HEK293 (cell line): ENCODE results near the gene BIRC7.

ENCODE experiments used
- CTCF ChIA-PET: fragments of 350-600 bp; formaldehyde crosslinking; extraction: SDS; loops from one replicate; lab custom pipeline; 2021; ENCODE audit warnings: antibody characterized with exemption; lab: Yijun Ruan, JAX
- POLR2A ChIA-PET: fragments of 300-600 bp; formaldehyde crosslinking; extraction: SDS; loops from one replicate; lab custom pipeline; 2020; ENCODE audit warnings: antibody characterized with exemption, inconsistent platforms; lab: Yijun Ruan, JAX
- H3K27ac ChIP-seq: fragments of 200-500 bp; sonication (Bioruptor generic); 2 replicates; pipeline ENCODE4 v1.5.1; 2014; ENCODE audit warnings: low read depth, low read length, control low read depth, inconsistent platforms; ENCODE audit errors: extremely low read depth
- H3K36me3 ChIP-seq, 2 experiments: fragments of 200-500 bp in 1 of 2; sonication (Bioruptor generic) in 1 of 2; 1 replicate in 1 of 2; 2 replicates in 1 of 2; pipeline ENCODE4 v1.5.1; 2014 to 2017; ENCODE audit warnings: inconsistent platforms in 2 of 2, low read length in 2 of 2; ENCODE audit not compliant: control insufficient read depth in 2 of 2, insufficient read depth in 1 of 2
- H3K4me1 ChIP-seq: fragments of 200-500 bp; sonication (Bioruptor generic); 2 replicates; pipeline ENCODE4 v1.5.1; 2014; ENCODE audit warnings: mild to moderate bottlenecking, low read length, inconsistent platforms; ENCODE audit not compliant: control insufficient read depth, insufficient read depth
- H3K4me3 ChIP-seq: 2 replicates; pipeline ENCODE4 v1.5.1; 2011; ENCODE audit warnings: low read depth, mild to moderate bottlenecking, control low read depth, low read length, moderate library complexity
- H3K9me3 ChIP-seq: fragments of 200-500 bp; sonication (Bioruptor generic); 2 replicates; pipeline ENCODE4 v1.5.1; 2014; ENCODE audit warnings: low read depth, low read length, inconsistent platforms; ENCODE audit not compliant: control insufficient read depth, insufficient read depth
- HOXA7 ChIP-seq: sonication (generic); formaldehyde crosslinking; IDR thresholded peaks from 2 replicates; pipeline ENCODE4 v1.8.1; 2022; ENCODE audit warnings: missing genetic modification reagents, borderline replicate concordance
- HOXC10 ChIP-seq: sonication (generic); formaldehyde crosslinking; IDR thresholded peaks from 2 replicates; pipeline ENCODE4 v1.8.1; 2023; ENCODE audit warnings: mild to moderate bottlenecking, missing genetic modification reagents
- SCRT2 ChIP-seq: fragments of 450-650 bp; formaldehyde crosslinking; IDR thresholded peaks from 2 replicates; pipeline ENCODE4 v1.5.1; 2016; ENCODE audit warnings: missing biosample characterization, missing genetic modification characterization
- TRIM28 ChIP-seq: IDR thresholded peaks from 2 replicates; pipeline ENCODE4 v1.6.1; 2011; ENCODE audit warnings: low read length, control low read depth, borderline replicate concordance
- ZBTB1 ChIP-seq: fragments of 450-650 bp; formaldehyde crosslinking; IDR thresholded peaks from 2 replicates; pipeline ENCODE4 v1.5.1; 2016; ENCODE audit warnings: missing biosample characterization, missing genetic modification characterization
- ZBTB17 ChIP-seq: fragments of 450-650 bp; formaldehyde crosslinking; IDR thresholded peaks from 2 replicates; pipeline ENCODE4 v1.5.1; 2016; ENCODE audit warnings: missing biosample characterization, missing genetic modification characterization
- ZIC2 ChIP-seq: fragments of 450-650 bp; formaldehyde crosslinking; IDR thresholded peaks from 2 replicates; pipeline ENCODE4 v1.5.1; 2016; ENCODE audit warnings: missing biosample characterization, missing genetic modification characterization
- ZNF114 ChIP-seq: fragments of 450-650 bp; formaldehyde crosslinking; IDR thresholded peaks from 2 replicates; pipeline ENCODE4 v1.5.0; 2017; ENCODE audit warnings: missing biosample characterization, missing genetic modification characterization
- ZNF214 ChIP-seq: fragments of 450-650 bp; formaldehyde crosslinking; IDR thresholded peaks from 2 replicates; pipeline ENCODE4 v1.5.1; 2017; ENCODE audit warnings: missing biosample characterization, mild to moderate bottlenecking, missing genetic modification characterization, borderline replicate concordance
- ZNF239 ChIP-seq: fragments of 450-650 bp; formaldehyde crosslinking; IDR thresholded peaks from 2 replicates; pipeline ENCODE4 v1.5.1; 2016; ENCODE audit warnings: missing biosample characterization, missing genetic modification characterization
- ZNF248 ChIP-seq: fragments of 450-650 bp; formaldehyde crosslinking; IDR thresholded peaks from 2 replicates; pipeline ENCODE4 v1.5.1; 2017; ENCODE audit warnings: missing biosample characterization, missing genetic modification characterization
- ZNF423 ChIP-seq: fragments of 450-650 bp; formaldehyde crosslinking; IDR thresholded peaks from 2 replicates; pipeline ENCODE4 v1.5.1; 2016; ENCODE audit warnings: missing biosample characterization, missing genetic modification characterization
- ZNF501 ChIP-seq: fragments of 450-650 bp; formaldehyde crosslinking; IDR thresholded peaks from 2 replicates; pipeline ENCODE4 v1.5.1; 2016; ENCODE audit warnings: missing biosample characterization, missing genetic modification characterization
- ZNF544 ChIP-seq: fragments of 450-650 bp; formaldehyde crosslinking; IDR thresholded peaks from 2 replicates; pipeline ENCODE4 v1.5.0; 2017; ENCODE audit warnings: missing biosample characterization, missing genetic modification characterization
- ZNF548 ChIP-seq: fragments of 450-650 bp; formaldehyde crosslinking; IDR thresholded peaks from 2 replicates; pipeline ENCODE4 v1.5.1; 2016; ENCODE audit warnings: missing biosample characterization, missing genetic modification characterization
- ZNF561 ChIP-seq: fragments of 450-650 bp; IDR thresholded peaks from 2 replicates; pipeline ENCODE4 v1.5.1; 2018; ENCODE audit warnings: missing biosample characterization, missing genetic modification characterization, borderline replicate concordance
- ZNF610 ChIP-seq: fragments of 450-650 bp; formaldehyde crosslinking; IDR thresholded peaks from 2 replicates; pipeline ENCODE4 v1.5.1; 2016; ENCODE audit warnings: missing biosample characterization, missing genetic modification characterization, borderline replicate concordance
- ZNF629 ChIP-seq: fragments of 450-650 bp; formaldehyde crosslinking; IDR thresholded peaks from 2 replicates; pipeline ENCODE4 v1.5.1; 2017; ENCODE audit warnings: missing biosample characterization, missing genetic modification characterization
- ZNF76 ChIP-seq: fragments of 450-650 bp; formaldehyde crosslinking; IDR thresholded peaks from 2 replicates; pipeline ENCODE4; 2016; ENCODE audit warnings: low read depth, missing biosample characterization, missing genetic modification characterization, borderline replicate concordance
- TF ChIP-seq, protein P1 (sequence below): fragments of 450-650 bp; formaldehyde crosslinking; IDR thresholded peaks from 2 replicates; pipeline ENCODE4 v1.5.1; 2016; ENCODE audit warnings: missing biosample characterization, missing genetic modification characterization
- TF ChIP-seq, protein P2 (sequence below): fragments of 450-650 bp; IDR thresholded peaks from 2 replicates; pipeline ENCODE4 v1.5.1; 2018; ENCODE audit warnings: missing biosample characterization, mild to moderate bottlenecking, missing genetic modification characterization
- TF ChIP-seq, protein P3 (sequence below): fragments of 450-650 bp; formaldehyde crosslinking; IDR thresholded peaks from 2 replicates; pipeline ENCODE4 v1.5.1; 2016; ENCODE audit warnings: missing biosample characterization, missing genetic modification characterization
- TF ChIP-seq, protein P4 (sequence below): fragments of 450-650 bp; formaldehyde crosslinking; IDR thresholded peaks from 2 replicates; pipeline ENCODE4 v1.5.1; 2016; ENCODE audit warnings: missing biosample characterization, missing genetic modification characterization
- TF ChIP-seq, protein P5 (sequence below): sonication (generic); formaldehyde crosslinking; IDR thresholded peaks from 2 replicates; pipeline ENCODE4 v1.8.1; 2022; ENCODE audit warnings: mild to moderate bottlenecking, moderate library complexity, missing genetic modification reagents
- TF ChIP-seq, protein P6 (sequence below): fragments of 450-650 bp; formaldehyde crosslinking; IDR thresholded peaks from 2 replicates; pipeline ENCODE4 v1.5.1; 2016; ENCODE audit warnings: missing biosample characterization, missing genetic modification characterization

Gene BIRC7

DNA sequence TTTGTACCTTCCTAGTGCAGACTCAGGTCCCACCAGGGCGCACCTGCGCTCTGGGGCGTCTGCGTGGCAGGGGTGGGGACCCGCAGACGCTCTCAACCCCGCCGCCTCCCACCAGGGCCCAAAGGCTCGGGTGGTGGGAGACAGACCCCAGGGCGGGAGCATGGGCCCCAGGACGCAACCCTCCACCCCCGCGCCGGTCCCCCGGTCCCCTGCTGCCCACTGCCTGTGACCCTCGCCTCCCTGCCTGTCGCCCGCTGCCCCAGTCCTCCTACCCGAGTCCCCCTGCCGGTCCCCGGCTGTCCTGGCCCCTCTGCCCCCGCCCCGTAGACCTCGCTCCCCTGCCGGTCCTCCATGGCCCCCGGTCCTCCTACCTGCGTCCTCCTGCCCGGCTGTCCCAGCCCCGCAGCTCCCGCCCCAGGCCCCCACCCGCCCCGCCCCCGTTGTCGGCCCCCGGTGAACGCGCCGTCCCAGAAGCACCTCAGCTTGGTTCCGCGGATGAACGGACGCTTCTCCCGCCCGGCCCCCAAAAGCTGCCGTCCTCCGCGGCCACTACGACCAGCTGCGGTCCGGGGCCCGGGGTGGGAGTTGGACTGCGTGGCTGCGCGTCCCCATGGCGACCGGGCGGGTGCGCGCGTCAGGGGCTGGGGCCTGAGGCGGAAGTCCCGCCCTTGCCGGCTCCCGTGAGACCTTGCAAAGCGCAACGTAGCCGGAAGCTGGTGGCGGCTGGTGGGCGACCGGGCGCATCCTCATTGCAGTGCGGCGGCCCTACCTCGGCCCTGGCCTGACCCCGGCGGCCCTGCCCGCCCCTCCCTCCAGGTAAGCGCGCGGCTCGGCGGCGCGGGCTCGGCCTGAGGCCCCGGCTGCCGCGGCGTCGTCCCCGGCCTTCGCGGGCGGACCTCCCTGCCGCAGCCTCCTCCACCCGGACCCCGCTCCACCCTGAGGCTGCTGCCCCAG lies 36.7 kb downstream of the BIRC7 start, which contains the start of gene ARFGAP1 (continued):
- no peak for TF ChIP-seq ZNF423 (tag by site-specific recombination)
- no peak for TF ChIP-seq ZNF610 (tag by site-specific recombination)
- no peak for TF ChIP-seq ZBTB17 (tag by site-specific recombination)
- TF ChIP-seq TRIM28: no peak
- TF ChIP-seq, protein P1, sequence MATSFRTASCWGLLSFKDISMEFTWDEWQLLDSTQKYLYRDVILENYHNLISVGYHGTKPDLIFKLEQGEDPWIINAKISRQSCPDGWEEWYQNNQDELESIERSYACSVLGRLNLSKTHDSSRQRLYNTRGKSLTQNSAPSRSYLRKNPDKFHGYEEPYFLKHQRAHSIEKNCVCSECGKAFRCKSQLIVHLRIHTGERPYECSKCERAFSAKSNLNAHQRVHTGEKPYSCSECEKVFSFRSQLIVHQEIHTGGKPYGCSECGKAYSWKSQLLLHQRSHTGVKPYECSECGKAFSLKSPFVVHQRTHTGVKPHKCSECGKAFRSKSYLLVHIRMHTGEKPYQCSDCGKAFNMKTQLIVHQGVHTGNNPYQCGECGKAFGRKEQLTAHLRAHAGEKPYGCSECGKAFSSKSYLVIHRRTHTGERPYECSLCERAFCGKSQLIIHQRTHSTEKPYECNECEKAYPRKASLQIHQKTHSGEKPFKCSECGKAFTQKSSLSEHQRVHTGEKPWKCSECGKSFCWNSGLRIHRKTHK: no peak
- no peak for TF ChIP-seq HOXC10 (CRISPR knock-in tag)
- no peak for TF ChIP-seq ZNF548 (tag by site-specific recombination)
- TF ChIP-seq, protein P2, sequence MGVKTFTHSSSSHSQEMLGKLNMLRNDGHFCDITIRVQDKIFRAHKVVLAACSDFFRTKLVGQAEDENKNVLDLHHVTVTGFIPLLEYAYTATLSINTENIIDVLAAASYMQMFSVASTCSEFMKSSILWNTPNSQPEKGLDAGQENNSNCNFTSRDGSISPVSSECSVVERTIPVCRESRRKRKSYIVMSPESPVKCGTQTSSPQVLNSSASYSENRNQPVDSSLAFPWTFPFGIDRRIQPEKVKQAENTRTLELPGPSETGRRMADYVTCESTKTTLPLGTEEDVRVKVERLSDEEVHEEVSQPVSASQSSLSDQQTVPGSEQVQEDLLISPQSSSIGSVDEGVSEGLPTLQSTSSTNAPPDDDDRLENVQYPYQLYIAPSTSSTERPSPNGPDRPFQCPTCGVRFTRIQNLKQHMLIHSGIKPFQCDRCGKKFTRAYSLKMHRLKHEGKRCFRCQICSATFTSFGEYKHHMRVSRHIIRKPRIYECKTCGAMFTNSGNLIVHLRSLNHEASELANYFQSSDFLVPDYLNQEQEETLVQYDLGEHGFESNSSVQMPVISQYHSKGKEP (tag by site-specific recombination): no peak
- no peak for TF ChIP-seq ZNF239 (tag by site-specific recombination)
- TF ChIP-seq, protein P3, sequence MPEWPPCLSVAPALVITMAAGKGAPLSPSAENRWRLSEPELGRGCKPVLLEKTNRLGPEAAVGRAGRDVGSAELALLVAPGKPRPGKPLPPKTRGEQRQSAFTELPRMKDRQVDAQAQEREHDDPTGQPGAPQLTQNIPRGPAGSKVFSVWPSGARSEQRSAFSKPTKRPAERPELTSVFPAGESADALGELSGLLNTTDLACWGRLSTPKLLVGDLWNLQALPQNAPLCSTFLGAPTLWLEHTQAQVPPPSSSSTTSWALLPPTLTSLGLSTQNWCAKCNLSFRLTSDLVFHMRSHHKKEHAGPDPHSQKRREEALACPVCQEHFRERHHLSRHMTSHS (tag by site-specific recombination): no peak
- TF ChIP-seq ZIC2: 0 out of 2 replicates have a peak, but pooled peaks have one; percentile 17
- TF ChIP-seq ZNF214 (tag by site-specific recombination): no peak
- TF ChIP-seq ZNF76: peak; percentile 91
- TF ChIP-seq, protein P4, sequence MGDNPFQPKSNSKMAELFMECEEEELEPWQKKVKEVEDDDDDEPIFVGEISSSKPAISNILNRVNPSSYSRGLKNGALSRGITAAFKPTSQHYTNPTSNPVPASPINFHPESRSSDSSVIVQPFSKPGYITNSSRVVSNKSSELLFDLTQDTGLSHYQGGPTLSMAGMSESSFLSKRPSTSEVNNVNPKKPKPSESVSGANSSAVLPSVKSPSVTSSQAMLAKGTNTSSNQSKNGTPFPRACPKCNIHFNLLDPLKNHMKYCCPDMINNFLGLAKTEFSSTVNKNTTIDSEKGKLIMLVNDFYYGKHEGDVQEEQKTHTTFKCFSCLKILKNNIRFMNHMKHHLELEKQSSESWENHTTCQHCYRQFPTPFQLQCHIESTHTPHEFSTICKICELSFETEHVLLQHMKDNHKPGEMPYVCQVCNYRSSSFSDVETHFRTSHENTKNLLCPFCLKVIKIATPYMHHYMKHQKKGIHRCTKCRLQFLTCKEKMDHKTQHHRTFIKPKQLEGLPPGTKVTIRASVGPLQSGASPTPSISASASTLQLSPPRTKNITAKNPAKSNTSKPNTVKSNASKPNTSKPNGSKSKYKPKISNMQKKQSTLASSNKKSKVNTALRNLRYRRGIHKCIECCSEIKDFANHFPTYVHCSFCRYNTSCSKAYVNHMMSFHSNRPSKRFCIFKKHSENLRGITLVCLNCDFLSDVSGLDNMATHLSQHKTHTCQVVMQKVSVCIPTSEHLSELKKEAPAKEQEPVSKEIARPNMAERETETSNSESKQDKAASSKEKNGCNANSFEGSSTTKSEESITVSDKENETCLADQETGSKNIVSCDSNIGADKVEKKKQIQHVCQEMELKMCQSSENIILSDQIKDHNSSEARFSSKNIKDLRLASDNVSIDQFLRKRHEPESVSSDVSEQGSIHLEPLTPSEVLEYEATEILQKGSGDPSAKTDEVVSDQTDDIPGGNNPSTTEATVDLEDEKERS (tag by site-specific recombination): no peak
- no peak for TF ChIP-seq ZNF114 (tag by site-specific recombination)
- TF ChIP-seq ZBTB1 (tag by site-specific recombination): no peak
- no peak for TF ChIP-seq HOXA7

DNA sequence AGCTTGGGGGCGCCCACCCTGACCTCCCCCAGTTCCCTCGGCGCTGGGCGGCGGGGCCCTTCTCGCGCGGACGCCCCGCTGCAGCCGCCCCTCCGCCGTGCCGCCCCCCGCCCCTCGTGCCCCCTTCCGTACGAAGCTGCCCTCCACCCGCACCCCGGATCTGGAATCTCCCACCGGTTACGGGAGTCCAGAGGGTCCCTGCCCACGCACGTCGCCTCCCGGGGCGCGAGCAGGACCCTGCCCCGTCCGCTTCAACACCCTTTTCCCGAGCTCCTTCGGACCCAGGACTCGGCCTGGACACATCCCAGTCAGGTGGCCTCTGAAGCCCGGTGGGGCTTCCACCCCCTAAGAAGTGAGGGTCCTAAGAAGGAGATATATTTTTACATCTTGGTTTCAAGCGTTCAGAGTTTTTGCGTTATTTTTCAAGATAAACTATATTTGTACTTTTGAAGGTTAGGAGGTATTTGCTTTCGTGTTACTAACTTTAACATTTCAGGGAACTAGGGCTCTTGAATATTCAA lies 37.4 kb downstream of the BIRC7 start:
- H3K36me3 ChIP-seq: peaks cover 0 to 36% of the 10 kb centered on the region in 2 experiments; a peak in 1 of 3 replicates
- CTCF ChIA-PET: interaction anchor here (0.6 to 6.6 kb wide), 2 partner anchors 22 to 49 kb away, joined by 3 to 37 read pairs; no protein-coding TSS in a partner anchor
- TF ChIP-seq SCRT2 (tag by site-specific recombination) (no peak), ZNF501 (no peak), ZNF561 (tag by site-specific recombination) (no peak), ZNF248 (no peak), ZNF629 (tag by site-specific recombination) (no peak), ZNF544 (tag by site-specific recombination) (no peak)
- TF ChIP-seq, protein P5, sequence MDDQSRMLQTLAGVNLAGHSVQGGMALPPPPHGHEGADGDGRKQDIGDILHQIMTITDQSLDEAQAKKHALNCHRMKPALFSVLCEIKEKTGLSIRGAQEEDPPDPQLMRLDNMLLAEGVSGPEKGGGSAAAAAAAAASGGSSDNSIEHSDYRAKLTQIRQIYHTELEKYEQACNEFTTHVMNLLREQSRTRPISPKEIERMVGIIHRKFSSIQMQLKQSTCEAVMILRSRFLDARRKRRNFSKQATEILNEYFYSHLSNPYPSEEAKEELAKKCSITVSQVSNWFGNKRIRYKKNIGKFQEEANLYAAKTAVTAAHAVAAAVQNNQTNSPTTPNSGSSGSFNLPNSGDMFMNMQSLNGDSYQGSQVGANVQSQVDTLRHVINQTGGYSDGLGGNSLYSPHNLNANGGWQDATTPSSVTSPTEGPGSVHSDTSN (CRISPR knock-in tag): no peak
- TF ChIP-seq, protein P6, sequence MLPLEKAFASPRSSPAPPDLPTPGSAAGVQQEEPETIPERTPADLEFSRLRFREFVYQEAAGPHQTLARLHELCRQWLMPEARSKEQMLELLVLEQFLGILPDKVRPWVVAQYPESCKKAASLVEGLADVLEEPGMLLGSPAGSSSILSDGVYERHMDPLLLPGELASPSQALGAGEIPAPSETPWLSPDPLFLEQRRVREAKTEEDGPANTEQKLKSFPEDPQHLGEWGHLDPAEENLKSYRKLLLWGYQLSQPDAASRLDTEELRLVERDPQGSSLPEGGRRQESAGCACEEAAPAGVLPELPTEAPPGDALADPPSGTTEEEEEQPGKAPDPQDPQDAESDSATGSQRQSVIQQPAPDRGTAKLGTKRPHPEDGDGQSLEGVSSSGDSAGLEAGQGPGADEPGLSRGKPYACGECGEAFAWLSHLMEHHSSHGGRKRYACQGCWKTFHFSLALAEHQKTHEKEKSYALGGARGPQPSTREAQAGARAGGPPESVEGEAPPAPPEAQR (tag by site-specific recombination): no peak
- H3K4me3 ChIP-seq: peak overlapping the region; percentile 91
- H3K4me1 ChIP-seq: no peaks in the 10 kb centered on the region
- H3K9me3 ChIP-seq: no peaks in the 10 kb centered on the region
- H3K27ac ChIP-seq: peak overlapping the region; percentile 32
- POLR2A ChIA-PET: interaction anchor here (0.9 to 2.9 kb wide), 9 partner anchors 13 to 336 kb away, joined by 3 to 26 read pairs (median 4); partner anchors contain the start of genes BIRC7 and NKAIN4
